HL-60/S4 (cell line): ENCODE results near the gene RHEB.
"Not testable (repeated sequence)": the region's sequence is repeated elsewhere in the genome, so short reads cannot be mapped to it uniquely, and the experiment has no call there.

Experiments used
- in situ Hi-C: fragments of 300-500 bp; cut with MboI; formaldehyde crosslinking; loops from 2 replicates; pipeline ENCODE4 v1.14.3; 2022; ENCODE audit warnings: low sequenced_read_pairs

Gene RHEB

DNA sequence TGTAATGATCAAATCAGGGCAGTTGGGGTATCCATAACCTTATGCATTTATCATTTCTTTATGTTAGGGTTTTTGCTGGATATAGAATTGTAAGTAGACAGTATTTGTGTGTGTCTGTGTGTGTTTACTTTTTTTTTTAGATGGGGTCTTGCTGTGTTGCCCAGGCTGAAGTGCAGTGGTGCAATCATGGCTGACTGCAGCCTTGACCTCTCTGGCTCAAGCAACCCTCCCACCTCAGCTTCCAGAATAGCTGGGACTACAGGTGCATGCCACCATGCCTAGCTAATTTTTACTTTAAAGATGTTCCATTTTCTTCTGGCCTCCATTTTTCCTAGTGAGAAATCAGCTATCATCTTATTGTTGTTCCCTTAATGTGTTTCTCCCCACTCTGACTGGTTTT lies 10.1 kb upstream of the RHEB start:
- in situ Hi-C loops = no loop called here

DNA sequence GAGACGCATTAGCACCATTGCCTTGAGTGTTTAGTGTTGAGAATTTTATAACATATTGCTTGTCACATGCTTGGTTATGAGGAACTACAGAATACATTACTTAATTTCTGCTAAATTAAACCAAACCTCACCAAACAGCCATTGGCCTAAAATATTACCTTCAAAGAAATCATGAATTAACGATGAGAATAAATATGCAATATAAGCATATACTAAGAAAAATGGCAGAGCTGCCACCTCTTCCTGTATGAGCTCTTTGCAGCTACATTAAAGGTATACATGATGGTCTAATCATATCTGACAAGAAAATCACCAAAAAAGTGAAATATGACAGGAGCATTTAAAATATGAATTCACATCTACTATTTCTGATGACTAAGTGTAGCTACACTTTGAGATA lies 5.2 kb upstream of the RHEB start:
- in situ Hi-C loops = no loop called here

DNA sequence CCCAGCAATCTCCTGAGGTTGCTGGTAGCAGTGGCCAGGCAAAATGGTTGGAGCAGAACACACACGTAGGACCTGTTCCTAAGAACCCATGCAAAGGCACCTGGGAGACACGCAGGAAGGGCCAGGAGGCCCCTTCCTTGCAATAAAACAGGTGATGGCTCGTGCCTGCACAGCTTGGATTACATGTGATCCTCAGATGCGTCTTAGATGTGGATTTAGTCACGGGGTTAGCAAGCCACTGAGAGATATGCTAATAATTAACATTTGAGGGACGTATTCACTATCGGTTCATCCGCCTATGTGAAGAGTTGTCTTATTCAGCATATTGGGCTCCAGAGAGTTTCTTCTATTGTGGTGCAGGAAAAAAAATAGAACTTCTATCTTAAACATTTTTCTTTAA lies 4.6 kb upstream of the RHEB start:
- in situ Hi-C loops = no loop called here

DNA sequence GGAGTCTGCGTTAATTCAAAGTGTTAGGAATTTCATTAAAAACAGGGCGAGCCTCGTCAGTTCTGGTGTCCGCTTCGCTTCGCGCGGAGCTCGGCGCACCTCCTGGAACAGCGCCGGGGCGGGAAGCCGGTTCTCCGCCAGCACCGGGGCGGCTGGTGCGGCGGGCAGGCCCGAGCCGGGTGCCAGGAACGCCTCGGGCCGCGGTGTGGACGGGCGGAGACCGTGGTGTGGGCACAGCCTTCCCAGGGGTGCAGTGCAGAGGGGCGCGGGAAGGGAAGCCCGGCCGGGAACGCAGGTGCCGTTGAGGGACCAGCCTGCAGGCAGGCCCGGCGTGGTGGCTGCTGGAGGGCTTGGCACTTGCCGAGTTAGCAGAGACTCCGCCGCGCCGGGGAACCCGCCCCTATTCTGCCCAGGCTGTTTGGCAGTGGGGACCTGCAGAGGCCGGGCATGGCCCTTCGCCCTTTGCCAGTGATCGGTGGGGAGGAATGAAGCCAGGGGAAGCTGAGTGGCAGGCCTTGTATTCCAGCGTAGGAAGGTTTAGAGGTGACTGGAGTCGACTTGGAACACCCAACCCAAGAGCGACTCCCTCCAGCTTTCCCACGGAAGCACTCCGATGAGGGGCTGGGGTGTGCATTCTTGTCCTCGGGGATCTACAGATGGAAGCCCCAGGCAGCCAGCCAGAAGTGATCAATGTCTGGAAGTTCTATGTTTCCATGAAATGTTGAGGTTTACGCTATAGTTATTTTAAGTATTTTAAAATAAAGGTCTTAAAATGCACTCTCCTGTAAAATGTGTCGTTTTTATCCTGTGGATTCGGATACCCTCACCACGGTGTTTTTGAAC lies 945 bp upstream of the RHEB start:
- in situ Hi-C loops = no loop called here

DNA sequence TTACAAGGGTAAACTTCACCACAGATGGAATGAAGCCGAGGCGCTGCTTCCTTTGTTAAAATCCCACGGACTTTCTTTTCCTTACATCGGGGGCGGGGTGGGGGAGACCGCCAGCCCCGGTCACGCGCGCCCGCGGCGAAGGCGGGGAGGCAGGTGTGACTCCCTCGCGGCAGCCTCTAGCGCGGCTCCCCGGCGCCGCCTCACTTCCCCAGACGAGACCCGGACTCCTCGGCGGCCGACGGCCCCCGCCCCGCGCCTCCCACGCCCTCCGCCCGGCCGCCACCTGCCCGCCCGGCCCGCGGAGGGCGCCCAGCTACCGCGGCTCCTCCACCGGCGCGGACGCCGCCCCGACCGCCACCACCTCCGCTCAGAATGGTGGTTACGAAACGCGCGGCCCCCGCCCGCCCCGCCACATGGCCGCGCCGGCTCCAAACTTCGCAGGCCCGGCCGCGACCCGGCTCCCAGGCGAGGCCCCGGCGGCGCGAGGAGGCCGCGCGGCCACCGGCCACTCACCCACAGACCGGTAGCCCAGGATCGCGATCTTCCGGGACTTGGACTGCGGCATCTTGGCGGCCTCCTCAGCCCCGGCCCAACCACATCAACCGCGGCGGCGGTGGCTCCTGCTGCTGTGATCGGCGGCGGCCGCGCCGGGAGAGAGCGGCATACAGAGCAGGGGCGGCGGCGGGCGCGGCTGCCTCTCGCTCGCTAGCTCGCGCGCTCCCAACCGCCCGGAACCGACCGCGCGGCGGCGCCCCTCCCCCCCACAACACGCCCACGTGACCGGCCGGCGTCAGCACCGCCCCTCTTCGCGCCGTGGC lies 539 bp downstream of the RHEB start:
- in situ Hi-C loops = not testable (repeated sequence)

DNA sequence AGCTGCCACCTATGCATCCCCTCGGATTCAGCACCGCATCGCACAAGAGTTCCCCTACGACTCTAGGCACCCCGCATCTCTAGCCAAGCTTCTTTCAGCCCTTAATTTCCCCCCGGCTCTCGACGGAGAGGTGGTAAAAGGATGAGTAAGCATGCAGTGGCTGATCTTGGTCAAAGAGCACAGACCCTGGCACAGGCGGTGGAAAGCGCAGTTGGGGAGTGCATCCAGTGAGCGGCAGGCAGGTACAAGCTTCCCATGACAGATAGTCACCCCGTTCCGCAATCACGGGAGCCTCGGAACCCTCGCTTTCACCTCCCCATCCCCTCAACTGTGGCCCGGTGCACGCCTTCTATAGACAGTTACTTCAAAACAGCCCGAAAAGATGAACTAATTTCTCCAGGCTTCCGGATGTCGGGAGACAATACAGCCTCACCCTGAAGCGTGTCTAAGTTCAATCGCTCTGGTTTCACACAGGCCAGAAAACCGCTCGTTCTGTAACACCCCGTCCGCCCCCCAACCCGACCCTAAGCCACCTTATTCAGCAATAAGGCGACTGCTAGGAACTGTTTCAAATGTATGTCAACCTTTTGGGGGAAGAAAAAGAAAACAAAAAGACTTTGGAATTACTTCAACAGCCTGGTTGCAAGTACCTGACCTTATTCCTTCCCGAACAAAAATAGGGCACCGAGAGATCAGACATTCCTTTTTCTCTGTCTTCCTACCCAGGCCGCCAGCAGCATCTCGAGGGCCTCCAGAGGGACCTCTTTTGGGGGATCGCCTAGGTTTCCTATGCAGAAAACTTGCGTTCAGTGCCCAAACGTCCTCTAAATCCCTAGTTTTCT lies 1.4 kb downstream of the RHEB start:
- in situ Hi-C loops = no loop called here

DNA sequence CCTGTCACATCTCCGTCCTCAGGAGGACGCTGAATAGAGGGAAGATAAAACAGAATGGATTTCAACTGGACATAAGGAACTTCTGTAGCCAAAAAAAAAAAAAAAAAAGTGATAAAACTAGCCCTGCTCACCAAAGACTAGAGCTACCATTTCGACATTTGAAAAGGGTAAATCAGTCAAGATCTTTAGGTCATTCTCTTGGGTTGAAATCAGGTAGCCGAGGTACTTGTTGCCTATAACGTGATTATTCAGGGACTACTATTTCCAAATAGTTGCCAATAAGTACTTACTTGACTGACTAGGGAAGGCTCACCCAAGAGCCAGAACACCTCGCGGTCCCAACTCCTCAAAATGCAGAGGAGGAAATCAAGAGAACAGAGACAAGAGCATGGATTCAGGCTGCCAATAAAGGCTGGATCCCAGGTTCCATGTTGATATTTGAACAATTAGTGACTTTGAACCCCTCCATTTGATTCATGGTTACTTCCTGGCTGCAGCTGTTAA lies 2.0 kb downstream of the RHEB start:
- in situ Hi-C loops = no loop called here

DNA sequence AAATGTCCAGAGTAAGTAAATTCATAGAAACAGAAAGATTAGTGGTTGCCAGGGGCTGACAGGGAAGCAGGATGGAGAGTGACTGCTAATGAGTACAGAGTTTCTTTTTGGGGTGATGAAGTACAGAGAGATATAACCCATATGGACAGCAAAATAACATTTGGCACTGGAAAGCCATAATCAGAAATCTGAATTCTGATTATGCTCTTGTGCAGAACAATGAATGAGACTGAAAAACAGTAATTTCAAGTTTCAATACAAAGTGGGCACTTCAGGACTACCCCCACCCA lies 4.5 kb downstream of the RHEB start:
- in situ Hi-C loops = no loop called here

DNA sequence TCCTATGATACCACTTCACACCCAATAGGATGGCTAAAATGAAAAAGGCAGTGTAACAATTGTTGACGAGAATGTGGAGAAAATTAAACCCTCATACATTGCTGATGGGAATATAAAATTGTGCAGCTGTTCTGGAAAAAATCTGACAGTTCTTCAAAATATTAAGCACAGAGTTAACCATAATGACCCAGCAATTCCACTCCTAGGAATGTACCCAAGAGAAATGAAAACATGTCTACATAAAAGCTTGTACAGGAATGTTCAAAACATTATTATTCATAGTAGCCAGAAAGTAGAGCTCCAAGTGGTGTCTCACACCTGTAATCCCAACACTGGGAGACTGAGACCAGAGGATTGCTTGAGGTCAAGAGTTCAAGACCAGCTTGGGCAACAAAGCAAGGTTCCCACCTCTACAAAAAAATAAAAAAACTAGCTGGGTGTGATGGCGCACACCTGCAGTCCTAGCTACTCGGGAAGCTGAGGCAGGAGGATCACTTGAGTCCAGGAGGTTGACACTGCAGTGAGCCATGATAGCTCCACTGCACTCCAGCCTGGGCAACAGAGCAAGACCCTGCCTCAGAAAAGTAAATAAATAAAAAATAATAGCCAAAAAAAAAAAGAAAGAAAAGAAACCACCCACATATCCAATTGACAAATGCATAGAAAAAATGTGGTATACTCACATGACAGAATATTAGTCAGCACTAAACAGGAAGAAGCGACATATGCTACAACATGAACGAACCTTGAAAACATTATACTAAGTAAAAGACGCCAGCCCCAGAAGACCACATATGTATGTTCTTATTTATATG lies 5.0 kb downstream of the RHEB start:
- in situ Hi-C loops = no loop called here

DNA sequence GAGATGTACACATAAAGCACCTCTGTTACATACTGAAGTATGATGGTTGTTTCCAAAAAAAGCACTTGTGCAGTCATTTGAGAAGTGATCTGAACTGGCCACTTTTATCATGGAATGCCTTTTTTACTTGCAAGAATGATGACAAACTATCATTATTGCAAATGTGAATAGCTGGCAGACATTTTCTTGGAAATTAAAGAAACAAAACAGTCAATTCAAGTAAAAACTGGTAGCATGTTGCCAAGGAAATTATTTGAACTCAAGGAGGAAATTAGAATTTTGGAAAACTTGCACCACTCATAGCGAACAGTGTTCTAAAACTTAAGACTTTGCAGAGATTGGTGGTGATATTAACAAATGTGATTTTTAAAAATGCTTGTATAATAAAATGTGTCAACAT lies 6.6 kb downstream of the RHEB start:
- in situ Hi-C loops = no loop called here

DNA sequence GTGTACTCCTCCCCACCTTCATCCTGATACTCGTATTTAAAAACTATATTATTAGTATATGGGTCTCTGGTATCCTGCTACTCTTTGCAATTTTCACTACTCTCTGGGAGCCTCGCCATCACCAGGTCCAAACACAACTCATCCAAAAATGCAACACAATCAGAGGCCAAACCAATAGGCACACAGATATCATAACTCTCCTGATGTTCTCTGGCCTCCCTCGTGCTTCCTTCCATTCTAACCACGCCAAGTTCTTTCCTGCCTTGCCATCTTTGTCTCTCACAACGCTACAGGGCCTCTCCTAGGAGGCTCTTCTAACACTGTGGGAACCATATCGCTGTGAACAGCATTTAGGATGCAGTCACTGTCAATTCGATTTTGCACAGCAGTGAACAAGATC lies 7.3 kb downstream of the RHEB start:
- in situ Hi-C loops = no loop called here

DNA sequence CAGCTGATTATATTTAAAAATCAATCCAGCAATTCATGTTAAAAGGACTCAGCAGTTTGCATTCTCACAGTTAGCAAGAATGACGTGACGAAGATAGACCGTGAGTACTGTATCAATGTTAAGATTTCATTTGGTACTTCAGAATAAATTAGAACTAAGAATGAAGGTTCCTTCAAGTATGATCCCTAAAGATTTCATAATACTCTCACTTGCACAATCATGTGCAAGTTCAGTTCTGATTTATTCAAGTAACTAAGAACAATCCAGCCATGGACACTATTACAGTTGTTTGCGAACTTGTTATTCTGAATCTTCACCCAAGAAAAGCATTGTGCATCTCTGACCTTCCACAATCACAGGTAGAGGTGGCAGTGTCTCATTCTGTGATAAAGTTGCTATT lies 7.7 kb downstream of the RHEB start:
- in situ Hi-C loops = no loop called here

DNA sequence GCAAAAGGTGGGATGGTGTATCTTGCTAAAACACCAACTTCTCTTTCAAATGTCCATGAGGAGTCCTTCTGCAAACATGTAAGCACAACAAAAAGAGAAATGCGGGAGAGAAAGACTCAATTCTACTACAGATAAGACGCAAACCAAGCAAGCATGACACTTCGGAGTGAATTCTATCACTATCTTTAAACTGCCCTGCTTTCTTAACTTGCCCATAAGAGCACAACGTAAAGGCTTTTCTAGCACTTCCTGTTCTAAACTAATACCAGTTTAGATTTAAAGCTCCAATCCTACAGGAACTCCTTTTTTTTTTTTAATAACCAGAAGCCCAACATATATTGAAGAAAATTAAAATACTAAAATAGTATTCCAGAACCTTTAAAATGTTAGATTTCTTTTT lies 8.4 kb downstream of the RHEB start:
- in situ Hi-C loops = no loop called here

DNA sequence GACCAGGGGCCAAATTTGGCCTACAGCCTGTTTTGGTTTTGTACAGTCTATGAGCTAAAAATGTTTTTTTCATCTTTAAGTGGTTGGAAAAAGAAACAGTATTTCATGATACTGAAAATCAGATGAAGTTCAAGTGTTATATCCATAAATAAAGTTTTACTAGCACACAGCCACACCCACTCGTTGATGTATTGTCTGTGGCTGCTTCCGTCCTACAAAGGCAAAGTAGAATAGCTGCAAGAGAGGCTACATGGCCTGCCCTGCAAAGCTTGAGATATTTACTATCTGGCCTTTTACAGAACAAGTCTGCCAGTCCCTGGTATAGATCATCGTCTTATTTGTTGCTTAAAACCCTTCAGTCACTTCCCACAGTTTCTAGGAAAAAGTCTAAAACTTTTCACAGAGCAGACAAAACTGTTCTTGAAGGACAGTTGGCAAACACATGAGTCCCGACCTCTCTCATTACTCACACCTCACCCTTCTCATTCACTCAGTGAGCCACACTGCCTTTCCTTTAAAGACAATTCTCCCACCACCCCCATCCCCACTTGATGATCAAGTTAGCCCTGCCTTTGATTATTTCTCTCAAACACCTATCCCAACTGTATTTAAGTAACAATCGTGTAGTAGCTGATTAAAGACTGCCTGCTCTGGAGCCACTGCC lies 9.9 kb downstream of the RHEB start:
- in situ Hi-C loops = no loop called here

DNA sequence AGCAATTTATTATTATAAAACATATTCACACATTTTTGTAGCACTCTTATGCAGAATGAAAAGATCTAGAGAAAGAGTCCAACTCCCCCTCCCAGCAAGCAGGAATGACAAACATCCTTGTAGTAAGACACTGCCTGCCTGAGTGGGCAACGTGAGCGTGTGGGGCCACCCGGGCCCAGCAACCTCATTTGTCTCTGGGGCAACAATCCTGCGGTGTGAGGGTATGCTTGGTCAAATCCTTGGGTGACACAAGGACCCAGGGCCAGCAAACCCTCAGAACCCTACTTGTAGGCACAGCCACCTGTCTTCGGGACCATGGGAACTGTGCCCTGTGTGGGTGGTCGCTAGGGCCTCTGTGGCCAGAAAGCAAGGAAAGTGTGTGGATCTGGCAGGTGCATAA lies 10.7 kb downstream of the RHEB start:
- in situ Hi-C loops = no loop called here

DNA sequence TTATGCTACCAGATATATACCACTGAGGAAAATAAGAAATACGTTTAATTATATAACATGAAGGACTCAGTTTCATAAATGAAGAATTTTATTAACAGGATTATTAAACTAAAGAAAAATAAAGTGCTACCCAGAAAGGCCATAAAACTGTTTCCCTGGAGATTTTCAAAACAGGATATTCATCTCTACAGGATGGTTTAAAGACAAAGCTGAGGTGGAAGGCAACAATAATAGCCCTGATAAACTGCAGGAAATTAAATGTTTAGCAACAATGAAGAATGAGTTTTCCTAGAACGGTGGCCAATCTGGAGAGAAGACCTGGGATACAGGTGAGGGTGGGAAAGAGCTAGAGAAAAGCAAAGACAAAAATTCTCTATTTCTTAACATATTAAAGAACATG lies 11.9 kb downstream of the RHEB start:
- in situ Hi-C loops = no loop called here

DNA sequence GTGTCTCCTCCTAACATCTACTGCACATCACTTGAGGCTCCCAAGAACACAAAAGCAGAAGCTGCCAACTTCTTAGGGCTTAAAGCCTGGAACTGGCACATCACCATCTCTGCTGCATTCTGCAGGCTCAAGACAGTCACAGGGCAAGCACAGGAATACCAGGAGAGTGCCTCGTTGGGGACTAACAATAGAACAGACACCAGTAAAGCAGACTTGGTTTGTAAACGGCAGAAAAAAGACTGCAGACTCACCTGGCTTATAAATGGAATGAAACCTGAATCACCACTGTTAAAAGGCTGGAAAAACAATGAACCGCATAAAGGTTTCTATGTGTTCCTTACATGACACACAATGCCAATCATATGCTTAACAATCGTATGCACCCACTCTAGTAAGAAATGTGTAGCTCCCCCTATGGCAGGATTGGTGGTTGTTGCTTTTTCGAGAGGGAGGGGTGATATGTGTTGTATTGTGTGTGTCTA lies 12.8 kb downstream of the RHEB start:
- in situ Hi-C loops = no loop called here

DNA sequence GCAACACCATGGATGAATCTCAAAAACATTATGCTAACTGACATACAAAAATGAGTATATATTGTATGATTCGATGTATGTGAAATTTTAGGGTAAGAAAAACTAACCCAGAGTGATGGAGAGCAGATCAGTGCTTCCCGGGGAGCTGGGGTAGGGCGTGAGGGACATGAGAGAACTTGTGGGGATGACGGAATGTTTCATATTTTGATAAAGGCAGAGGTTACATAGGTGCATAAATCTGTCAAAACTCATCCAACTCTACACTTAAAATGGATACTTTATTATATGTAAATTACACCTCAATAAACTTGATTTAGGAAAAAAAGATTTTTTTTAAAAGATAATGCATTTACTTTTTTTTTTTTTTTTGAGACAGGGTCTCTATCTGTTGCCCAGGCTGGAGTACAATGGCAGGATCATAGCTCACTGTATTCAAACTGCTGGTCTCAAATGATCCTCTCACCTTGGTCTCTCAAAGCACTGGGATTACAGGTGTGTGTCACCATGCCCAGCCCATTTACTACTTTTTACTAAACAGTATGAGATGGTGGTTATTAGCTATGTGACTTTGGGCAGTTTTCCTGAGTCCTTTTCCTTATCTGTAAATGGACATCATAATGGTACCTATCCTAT lies 13.7 kb downstream of the RHEB start:
- in situ Hi-C loops = no loop called here

DNA sequence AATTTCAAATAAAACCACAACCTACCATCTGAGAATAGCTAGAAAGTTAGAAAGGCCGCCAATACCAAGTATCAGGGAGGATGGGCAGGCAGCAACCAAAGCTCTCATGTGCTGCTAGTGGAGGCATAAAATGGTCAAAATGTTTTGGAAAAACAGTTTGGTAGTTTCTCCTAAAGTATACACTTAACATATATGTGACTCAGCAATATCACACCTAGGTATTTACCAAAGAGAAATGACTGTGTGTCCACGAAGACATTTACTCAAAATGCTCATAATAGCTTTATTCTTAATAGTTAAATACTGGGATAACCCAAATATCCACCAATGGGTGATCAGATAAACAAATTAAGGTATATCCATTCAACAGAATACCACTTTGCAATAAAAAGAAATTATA lies 14.3 kb downstream of the RHEB start:
- in situ Hi-C loops = no loop called here
